Adrenal gland (tissue), 5 donors: ENCODE data around the gene TEX22.

ENCODE experiments used
- POLR2A ChIP-seq, 2 donors: fragments of 450-650 bp; IDR thresholded peaks; one replicate each; pipeline ENCODE4 v1.6.1; 2017; ENCODE audit warnings: antibody characterized with exemption in 2 of 2, mild to moderate bottlenecking in 2 of 2, moderate library complexity in 1 of 2
- TF ChIP-seq, protein P1 (sequence below), 6 experiments: fragments of 450-650 bp in 4 of 6; fragments of 200-600 bp in 2 of 6; sonication (generic) in 1 of 6; IDR thresholded peaks; 1 replicate in 5 of 6; 2 replicates in 1 of 6; pipeline versions ENCODE4 v1.5.1 to v1.8.0; 2016 to 2021; ENCODE audit warnings: antibody characterized with exemption in 6 of 6, mild to moderate bottlenecking in 2 of 6, moderate library complexity in 1 of 6
- donor health status: DM: no; HTN: no; CAD: no.

DNA sequence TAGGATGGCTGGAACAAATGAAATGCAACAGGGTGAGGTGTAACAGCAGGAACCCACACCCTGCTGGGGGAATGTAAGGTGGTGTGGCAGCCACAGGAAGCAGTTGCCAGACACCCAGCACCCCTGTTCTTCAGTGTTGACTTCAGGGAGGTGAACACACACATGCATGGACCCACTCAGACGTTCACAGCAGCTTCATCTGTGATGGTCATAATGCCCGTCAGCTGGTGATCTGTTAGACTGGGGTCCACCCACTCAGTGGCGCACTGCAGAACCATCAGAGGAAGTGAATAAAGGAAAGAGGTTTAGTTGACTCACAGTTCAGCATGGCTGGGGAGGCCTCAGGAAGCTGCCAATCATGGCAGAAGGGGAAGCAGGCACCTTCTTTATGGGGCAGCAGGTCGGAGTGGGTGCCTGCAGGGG, 22.7 kb upstream of the TEX22 start:
- TF ChIP-seq, protein P1, sequence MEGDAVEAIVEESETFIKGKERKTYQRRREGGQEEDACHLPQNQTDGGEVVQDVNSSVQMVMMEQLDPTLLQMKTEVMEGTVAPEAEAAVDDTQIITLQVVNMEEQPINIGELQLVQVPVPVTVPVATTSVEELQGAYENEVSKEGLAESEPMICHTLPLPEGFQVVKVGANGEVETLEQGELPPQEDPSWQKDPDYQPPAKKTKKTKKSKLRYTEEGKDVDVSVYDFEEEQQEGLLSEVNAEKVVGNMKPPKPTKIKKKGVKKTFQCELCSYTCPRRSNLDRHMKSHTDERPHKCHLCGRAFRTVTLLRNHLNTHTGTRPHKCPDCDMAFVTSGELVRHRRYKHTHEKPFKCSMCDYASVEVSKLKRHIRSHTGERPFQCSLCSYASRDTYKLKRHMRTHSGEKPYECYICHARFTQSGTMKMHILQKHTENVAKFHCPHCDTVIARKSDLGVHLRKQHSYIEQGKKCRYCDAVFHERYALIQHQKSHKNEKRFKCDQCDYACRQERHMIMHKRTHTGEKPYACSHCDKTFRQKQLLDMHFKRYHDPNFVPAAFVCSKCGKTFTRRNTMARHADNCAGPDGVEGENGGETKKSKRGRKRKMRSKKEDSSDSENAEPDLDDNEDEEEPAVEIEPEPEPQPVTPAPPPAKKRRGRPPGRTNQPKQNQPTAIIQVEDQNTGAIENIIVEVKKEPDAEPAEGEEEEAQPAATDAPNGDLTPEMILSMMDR (IDR thresholded peaks at IDR 0.05), result no peak
- no peak for TF ChIP-seq POLR2A (IDR thresholded peaks at IDR 0.05)
